HG02840 (cell line): Measurements from ENCODE around the gene H6PD.
A peak's percentile ranks its signal among the peaks of the same experiment; 100 is the strongest.

Experiments used
- ATAC-seq: cut with Tn5 transposase; IDR thresholded peaks from one replicate; pipeline ENCODE4 v1.9.1; 2021; ENCODE audit warnings: mild to moderate bottlenecking, moderate library complexity, moderate number of reproducible peaks; ENCODE audit not compliant: unreplicated experiment, low FRiP score

The H6PD gene

DNA sequence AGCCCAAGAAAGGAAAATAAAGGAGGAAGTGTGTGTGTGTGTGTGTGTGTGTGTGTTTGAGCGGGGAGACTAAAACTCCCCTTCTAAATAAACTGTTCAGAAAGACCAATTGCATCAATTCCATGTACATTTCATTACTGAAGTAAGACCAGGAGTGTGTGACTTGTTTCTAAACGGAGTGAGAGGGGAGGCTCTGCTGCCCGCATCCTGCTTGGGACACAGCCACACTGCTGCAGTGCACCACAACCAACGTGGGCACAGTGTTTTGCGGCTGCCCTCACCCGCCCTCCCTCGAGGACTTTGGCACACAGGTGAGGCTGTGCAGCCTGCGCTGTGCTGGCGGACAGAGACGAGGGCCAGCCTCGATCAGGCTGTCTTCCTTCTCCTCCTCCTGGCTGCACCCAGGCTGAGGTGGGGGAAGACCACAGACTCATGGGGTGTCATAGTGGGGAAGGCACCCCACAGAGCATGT, 31.0 kb upstream of the H6PD start:
- no peak for ATAC-seq

DNA sequence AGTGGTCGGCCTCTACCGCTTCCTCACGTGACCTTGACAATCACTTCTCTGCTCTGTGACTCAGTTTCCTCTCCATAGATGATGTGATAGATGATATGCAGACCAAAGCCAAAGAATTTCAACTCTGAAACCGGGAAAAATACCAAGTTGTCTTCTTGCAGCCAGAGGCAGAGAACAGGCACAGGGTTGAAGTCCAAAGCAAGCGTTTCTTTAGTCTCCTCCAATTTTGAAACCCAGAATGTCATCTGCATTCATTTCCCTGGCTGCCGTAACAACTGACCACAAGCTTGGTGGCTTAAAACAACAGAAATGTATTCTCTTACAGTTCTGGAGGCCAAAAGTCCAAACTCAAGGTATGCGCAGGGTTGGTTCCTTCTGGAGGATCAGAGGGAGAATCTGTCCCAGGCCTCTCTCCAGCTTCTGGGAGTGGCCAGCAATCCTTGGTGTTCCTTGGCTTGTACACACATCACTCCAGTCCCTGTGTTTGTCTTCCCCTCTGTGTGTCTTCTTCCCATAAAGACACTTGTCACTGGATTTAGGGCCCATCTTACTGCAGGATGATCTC, 30.3 kb upstream of the H6PD start:
- ATAC-seq: no peak

DNA sequence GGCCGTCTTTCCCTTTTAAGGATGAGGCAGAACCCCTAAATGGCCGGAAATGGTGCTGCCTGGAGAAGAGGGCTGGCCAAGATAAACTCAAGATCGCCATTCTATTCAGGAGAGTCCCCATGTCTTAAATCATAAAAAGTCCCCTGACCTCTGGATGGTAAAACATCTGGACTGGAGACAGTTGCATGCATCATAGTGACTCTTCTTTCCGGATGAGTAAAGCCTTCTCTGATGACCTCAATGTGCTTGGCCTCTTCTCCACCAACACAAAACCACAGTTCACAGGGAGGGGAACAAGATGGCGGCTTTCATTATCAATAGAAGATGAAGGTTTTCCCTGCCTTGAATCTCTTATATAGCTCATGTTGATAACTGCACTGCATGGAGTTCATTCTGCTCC, 27.5 kb upstream of the H6PD start:
- ATAC-seq: no peak

DNA sequence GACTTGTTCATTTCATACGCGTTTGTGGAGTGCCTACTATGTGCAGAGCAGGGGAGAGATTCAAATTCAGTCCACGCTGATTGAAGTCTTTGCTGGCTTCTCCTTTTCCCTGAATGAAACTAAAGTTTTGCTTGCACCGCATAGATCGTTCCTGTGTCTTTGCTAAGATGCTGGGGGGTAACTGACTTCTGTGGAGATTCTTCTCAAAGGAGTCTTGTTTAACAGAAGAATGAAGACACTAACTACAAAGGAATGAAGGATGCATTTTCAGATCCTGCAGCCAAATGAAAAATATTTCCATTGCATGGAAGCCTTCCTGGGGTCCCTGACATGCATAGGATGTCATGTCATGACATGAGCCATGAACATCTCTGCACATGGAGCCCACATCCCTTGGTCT, 26.9 kb upstream of the H6PD start:
- ATAC-seq: no peak

DNA sequence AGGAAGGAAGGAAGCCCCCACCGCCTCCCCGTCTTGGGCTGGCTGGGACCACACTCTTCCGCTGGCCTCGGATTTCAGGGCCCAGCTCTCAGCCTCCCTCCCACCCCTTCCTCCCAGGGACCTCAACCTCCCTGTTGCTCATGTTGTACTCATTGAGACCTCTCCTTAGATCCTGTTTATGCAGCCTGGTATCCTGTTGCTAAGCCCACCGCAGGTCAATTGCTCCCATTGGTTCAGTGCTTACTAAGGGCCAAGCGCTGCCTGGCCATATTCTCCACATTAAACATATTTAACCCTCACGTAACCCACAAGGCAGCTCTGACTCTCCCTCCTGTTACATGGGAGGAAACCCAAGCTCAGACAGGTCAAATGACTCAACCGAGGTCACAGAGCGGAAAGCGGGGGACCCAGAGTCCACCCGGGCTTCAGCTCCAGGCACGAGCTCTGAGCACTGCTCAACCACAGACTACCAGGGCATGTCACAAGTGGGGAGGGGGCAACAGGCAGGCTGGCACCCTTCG, 23.2 kb upstream of the H6PD start:
- ATAC-seq: no peak

DNA sequence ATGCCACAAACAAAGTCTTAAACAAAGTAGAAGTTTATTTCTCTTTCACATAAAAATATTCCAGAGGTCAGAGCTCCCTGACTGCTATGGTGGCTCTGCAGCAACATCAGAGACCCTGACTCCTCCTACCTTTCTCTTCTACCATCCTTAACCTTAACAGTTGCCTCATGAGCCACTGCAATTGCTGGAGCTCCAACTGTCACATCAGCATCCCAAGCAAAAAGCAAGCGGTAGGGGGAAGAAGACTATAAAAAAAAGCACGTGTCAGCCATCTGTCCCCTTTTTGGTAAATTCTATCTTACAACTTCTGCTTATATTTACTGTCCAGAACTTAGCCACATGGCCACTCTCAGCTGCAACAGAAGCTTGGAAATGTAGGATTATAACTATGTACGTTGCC, 21.8 kb upstream of the H6PD start:
- no peak for ATAC-seq

DNA sequence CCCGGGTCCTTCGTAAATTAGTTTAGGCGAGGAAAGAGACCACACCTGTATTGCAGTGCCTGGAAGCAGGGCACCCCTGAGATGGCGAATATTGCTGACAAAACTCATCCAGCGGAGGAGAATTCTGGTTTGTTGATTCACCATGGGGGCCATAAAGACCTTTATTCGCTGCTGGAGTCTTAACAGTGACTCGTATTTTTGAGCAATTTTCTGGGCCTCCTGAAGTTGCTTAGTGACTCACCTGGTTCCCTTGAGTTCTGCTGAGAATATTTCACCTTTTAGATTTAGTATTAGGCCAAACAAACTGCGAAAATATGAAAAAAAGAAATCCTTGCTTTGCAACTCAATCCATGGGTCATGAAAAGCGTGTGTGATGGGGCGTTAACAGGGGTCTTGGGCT, 20.6 kb upstream of the H6PD start:
- no peak for ATAC-seq

DNA sequence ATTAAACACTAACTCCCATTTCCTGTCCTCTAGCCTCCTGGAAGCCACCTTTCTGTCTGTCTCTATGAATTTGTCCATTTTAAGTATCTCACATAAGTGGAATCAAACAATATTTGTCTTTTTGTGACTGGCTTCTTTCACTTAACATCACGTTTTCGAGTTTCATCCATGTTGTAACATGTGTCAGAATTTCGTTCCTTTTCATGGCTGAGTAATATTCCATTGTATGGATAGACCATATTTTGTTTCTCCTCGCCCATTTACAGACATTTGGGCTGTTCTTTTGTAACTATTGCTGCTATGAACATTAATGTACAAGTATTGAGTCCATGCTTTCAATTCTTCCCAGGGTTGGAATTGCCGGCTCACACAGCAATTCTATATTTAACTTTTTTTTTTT, 15.7 kb upstream of the H6PD start:
- no peak for ATAC-seq

DNA sequence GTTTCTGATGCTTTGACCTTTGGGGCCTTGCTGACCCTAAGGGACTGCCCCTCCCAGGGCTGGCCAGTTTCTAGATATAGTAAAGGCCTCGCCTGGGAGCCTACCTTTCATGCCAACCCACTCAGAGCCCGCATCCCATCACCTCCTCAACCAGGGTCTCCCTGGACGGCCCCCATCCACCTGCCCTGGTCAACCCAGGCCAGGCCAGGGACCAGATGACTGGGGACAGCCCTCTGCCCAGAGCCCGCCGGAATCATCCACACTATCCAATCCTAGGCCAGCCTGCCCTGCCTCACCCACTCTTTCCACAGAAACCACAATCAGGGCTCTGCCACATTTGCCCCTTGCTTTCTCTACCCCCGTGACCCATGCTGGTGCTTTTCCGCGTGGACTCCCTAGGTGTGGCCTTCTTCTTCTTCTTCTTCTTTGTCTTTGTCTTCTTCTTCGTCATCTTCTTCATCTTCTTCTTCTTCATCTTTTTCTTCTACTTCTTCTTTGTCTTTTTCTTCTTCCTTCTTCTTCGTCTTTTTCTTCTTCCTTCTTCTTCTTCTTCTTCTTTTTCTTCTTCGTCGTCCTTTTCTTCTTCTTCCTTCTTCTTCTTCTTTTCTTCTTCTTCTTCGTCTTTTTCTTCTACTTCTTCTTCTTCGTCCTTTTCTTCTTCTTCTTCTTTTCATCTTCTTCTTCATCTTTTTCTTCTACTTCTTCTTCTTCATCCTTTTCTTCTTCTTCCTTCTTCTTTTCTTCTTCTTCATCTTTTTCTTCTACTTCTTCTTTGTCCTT, 11.5 kb upstream of the H6PD start:
- no peak for ATAC-seq

DNA sequence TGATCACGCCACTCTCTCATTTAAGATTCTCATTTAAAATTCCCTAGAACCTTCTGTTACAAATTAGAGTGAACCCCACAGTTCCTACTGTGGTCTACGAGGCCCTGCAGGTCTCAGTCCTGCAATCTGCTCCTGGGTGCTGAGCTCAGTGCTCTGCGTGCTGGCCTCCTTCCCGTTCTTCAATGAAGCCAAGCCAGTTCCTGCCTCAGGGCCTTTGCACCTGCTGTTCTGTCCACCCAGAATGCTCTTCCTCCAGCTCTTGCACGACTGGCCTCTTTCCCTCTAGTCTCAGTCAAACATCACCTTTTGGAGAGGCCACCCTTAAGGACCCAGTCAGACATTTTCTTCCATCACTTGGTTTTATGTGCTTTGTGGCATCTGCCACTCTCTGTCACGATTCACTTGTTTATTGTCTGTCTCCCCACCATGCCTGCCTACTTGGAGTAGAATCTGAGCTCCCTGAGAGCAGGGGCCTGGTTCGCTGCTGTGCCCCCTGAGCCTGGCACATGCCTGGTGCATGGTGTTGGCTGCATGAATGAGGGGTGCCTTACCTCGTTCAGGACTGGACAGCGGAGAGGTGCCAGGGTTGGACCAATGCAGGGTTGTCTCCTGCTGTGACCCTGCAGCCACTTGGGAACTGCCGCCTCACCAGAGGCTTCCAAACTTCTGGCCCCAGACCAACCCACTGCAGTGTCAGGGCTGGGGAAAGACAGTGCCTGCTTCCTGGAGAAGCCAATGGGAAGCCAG, 9.7 kb upstream of the H6PD start:
- no peak for ATAC-seq

DNA sequence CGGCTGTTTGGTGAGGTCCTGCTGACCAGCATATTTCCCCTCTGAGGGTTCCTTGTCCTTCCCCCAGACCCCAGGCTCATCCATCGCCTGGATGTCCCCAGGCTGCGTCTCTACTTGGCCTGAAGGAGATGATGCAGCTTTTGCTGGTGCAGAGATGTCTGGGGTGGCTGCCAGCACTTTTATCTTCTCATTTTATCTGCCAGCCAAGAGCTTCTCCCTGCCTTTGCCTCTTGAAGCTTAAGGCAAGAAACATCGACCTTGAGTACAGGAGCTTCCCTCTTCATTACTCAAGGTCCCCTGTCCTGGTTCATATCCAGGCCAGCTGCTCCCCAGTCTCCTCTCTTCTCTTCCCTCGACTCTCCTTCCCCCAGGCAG, 9.2 kb upstream of the H6PD start:
- ATAC-seq: no peak

DNA sequence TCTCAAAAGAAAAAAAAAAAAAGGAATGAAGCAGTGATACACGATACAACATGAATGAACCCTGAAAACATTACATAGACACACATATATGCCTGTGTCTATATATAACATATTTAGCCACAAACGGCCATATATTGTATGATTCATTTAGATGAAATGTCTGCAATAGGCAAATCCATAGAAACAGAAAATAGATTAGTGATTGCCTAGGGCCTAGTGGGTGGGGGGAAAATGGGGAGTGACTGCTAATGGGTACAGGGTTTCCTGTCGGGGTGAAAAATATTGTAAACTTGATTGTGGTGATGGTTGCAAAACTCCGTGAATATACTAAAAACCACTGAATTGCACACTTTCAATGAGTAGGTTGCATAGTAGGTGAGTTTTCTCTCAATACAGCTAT, 6.0 kb upstream of the H6PD start:
- no peak for ATAC-seq

DNA sequence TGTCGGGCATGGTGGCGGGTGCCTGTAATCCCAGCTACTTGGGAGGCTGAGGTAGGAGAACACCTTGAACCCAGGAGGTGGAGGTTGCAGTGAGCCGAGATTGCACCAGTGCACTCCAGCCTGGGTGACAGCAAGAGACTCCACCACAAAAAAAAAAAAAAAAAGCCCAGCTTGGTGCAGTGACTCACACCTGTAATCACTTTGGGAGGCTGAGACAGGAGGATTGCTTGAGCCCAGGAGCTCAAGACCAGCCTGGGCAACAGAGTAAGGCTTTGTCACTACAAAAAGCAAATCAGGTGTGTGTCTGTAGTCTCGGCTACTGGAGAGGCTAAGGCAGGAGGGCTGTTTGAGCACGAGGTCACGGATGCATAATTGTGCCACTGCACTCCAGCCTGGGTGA, 5.0 kb upstream of the H6PD start:
- ATAC-seq: no peak

DNA sequence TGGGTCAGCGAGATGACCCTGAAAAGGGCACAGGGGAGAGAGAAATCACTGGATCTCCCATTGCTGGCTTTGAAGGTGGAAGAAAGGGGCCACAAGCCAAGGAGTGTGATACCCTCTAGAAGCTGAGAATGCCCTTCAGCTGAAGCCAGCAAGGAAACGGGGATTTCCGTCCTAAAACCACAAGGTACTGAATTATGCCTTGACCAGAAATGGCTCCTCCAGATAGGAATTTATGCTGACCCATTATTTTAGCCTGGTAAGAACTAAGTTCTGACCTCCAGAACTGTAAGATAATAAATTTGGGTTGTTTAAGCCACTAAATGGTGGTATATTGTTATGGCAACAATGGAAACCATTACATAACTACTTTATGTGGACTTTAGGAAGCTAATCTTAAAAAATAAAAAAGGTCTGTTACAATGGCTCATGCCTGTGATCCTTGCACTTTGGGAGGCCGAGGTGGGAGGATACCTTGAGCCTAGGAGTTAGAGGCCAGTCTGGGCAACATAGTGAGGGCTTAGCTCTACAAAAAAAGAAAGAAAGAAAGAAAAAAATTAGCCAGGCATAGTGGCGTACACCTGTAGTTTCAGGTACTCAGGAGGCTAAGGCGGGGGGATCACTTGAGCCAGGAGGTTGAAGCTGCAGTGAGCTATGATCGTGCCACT, 3.6 kb upstream of the H6PD start:
- ATAC-seq: no peak

DNA sequence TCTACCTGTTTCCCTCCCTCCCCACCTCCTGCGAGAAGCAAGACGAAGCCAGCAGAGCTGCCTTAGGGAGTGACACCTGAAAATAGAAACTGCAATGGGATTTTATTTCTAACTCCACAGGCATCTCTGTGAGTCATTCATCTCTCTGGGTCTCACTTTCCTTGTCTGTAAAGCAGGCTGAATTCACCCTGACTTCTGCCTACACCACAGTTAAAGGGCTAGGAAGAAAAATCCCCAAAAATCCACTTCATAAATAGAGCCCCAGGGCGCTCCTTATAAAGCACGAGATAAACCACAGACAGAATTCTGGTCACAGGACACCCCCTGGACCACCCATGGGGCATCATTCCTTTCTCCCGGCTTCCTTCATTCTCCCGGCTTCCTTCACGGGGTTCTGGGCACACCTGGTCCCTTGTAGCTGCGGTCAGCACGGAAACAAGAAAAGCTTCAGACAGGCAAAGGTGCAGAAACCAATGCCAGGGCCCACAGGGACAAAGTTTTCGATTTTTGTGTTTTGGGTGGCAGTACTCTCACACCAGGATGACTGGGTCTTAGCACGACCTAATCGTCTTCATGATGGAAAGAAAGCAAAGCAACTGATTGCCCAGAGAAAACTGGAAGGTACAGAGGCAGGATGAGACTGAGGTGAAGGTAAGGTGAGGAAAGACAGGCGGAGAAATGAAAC, 2.8 kb upstream of the H6PD start:
- ATAC-seq: no peak

DNA sequence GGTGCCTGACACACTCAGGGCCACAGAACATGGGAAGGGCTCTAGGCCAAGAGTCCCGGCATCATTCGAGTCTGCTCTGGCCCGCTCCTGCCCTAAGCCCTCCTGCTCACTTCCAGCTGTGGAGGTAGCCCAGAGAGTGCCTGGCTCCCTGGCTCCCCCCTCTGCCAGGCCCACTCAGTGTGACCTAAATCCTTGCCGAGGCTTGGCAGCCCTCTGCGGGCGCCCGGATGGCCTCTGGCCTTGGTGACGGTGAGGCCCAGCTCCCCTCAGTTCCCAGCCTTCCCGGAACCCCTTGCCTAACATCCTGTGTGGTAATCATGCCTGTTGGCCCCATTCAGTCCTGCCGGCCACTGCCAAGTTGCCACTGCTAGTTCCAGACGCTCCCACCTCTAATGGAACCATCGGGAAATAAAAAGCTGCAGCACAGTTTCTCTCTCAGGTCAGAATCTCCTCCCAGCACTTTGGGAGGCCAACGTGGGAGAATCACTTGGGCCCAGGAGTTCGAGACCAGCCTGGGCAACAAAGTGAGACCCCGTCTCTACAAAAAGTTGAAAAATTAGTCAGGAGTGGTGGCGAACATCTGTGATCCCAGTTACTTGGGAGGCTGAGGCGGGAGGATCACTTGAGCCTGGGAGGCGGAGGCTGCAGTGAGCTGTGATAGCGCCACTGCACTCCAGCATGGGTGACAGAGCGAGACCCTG, 1.2 kb upstream of the H6PD start:
- ATAC-seq: no peak

DNA sequence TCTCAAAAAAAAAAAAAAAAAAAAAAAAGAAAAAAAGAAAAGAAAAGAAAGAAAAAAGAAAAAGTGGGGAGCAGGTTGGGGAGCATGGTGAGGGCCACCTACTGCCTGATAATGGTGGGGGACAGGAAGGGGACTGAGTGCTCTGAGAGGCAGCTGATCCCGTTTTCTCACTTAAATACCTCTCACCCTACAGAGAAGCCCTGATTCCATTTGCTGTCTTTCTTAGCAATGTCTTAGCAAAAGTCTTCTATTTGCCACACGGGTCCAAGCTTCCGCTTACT, 692 bp upstream of the H6PD start:
- ATAC-seq: no peak

DNA sequence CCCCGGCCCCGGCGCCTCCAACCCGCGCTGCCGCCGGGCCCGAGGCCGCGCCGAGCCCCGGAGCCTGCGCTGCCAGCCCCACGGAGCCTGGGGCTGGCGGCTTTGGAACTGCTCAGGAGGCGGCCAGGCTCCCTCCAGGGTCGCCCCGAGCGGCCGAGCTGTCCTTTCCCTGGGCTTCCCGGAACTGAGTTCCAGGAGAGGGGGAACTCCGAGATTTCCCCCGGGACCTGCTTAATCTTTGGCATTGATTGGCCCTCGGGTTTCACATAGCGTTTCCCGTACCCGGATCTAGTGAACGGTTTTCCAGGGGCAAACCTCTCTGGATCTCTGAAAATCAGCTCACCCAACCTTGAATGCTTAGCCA, 504 bp downstream of the H6PD start:
- ATAC-seq: peak; percentile 1

DNA sequence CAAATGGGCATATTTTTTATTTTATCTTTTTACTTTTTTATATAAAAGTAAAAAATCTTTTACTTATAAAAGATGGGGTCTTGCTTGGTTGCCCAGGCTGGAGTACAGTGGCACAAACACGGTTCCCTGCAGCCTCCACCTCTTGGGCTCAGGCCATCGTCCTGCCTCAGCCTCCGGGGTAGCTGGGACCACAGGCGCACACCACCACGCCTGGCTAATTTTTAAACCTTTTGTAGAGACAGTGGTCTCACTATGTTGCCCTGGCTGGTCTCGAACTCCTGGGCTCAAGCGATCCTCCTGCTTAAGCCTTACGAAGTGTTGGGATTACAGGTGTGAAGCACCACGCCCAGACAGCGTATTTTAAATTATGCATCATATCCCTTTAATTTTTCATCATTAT, 986 bp downstream of the H6PD start:
- ATAC-seq: no peak

DNA sequence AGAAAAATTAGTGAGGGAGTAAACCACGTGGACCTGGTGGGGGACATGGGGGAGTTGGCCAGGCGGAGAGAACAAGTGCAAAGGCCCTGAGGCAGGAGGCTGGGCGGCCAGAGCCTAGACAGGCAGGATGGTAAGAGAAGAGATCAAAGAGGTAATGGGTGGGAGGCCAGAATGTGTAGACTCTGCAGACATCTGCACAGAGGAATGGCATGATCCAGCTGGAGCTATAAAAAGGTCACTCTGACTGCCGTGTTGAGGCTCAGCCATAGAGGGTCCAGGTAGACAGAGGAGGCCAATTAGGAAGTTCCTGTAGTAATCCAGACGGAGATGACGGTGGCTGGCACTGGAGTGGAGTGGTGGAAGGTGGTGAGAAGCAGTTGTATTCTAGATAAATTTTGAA, 3.6 kb downstream of the H6PD start:
- ATAC-seq: no peak
